Measurements from ENCODE around the gene ELL2. TPM values are rescaled to one million over a fixed set of nuclear protein-coding genes. Genes with fewer than 3 reads are reported as not detected.

The ELL2 gene
- polyA plus RNA-seq, 1 experiment: 131 TPM

DNA sequence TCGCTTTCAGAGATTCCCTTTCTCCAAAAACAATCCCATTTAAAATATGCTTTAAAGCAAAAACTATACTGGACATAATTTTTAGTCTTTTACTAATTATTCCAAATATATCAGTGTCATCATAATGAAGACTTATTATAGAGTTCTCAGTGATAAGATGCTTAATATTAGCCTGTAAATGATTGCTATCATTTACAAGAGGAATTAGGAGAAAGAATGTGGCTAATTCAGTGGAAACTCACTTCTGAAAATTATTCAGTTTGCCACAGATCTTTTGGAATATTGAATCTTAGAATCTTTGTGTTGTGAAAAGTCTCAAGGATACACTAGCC is 114.4 kb downstream of the ELL2 start:
- no peak overlapping the region for H3K27ac ChIP-seq (ENCODE audit: low read depth, low read length)
- H3K27me3 ChIP-seq (ENCODE audit: control insufficient read depth, insufficient read depth, low read length): no peaks in the 10 kb centered on the region
- TF ChIP-seq, protein P1, sequence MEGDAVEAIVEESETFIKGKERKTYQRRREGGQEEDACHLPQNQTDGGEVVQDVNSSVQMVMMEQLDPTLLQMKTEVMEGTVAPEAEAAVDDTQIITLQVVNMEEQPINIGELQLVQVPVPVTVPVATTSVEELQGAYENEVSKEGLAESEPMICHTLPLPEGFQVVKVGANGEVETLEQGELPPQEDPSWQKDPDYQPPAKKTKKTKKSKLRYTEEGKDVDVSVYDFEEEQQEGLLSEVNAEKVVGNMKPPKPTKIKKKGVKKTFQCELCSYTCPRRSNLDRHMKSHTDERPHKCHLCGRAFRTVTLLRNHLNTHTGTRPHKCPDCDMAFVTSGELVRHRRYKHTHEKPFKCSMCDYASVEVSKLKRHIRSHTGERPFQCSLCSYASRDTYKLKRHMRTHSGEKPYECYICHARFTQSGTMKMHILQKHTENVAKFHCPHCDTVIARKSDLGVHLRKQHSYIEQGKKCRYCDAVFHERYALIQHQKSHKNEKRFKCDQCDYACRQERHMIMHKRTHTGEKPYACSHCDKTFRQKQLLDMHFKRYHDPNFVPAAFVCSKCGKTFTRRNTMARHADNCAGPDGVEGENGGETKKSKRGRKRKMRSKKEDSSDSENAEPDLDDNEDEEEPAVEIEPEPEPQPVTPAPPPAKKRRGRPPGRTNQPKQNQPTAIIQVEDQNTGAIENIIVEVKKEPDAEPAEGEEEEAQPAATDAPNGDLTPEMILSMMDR (IDR thresholded peaks at IDR 0.05; ENCODE audit: low read depth, low read length): no peak
- peaks cover 3% of the 10 kb centered on the region; the same call in 1 of the 2 replicates for H3K9me3 ChIP-seq (ENCODE audit: control insufficient read depth, insufficient read depth, low read length)
- POLR2A ChIA-PET: interaction anchor here (0.7 to 1.0 kb wide), 2 partner anchors 116 to 203 kb away, joined by 3 read pairs; partner anchors contain the start of gene RHOBTB3
- CTCF ChIA-PET: interaction anchor here (0.7 to 5.5 kb wide), 19 partner anchors 9 to 489 kb away, joined by 3 to 84 read pairs (median 6); partner anchors contain the start of gene RFESD
- no peak overlapping the region for H3K4me3 ChIP-seq (ENCODE audit: low read depth, low read length)
- no peak for DNase-seq (ENCODE audit: low read depth, low spot score)

DNA sequence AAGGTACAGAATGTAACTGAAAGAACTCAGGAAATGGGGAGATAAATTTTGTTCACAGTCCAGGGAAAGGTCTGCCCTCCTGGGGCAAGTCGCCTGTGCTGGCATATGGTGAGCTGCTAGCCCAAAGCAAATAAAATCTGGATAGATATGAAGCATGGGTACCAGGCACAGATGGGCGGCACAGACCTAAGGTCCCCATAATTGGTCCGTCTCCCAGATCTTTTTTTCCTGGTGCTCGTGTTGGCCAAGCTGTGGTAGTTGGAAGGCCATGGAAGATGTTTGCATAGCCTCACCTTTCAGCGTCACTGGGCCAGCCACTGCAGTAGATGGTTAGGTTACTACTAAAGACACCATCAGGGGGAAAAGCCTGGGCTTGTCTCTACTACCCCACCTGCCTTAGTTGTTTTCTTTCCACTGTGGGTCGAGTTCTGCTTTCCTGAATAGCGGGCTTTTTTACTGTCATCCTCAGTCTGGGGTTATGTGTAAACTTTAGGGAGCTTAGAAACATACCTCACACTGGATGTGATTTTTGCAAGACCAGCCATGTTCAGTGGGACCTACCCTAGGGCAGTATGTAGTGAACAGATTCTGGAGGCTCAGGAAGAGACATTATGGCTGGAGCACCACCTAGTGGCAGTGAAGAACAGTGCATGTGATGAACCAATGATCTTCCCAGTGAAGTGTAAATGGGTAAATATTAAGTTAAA is 114.9 kb downstream of the ELL2 start:
- H3K9me3 ChIP-seq (ENCODE audit: control insufficient read depth, insufficient read depth, low read length): peaks cover 3% of the 10 kb centered on the region; the same call in 1 of the 2 replicates
- no peak overlapping the region for H3K4me3 ChIP-seq (ENCODE audit: low read depth, low read length)
- CTCF ChIA-PET: interaction anchor here (0.5 to 5.5 kb wide), 39 partner anchors 9 to 489 kb away, joined by 3 to 84 read pairs (median 4); partner anchors contain the start of genes RFESD and RHOBTB3
- peak; percentile 59 for DNase-seq (ENCODE audit: low read depth, low spot score)
- TF ChIP-seq, protein P1 (IDR thresholded peaks at IDR 0.05; ENCODE audit: low read depth, low read length): peak; percentile 95
- no peak overlapping the region for H3K27ac ChIP-seq (ENCODE audit: low read depth, low read length)
- no peaks in the 10 kb centered on the region for H3K27me3 ChIP-seq (ENCODE audit: control insufficient read depth, insufficient read depth, low read length)
- POLR2A ChIA-PET: interaction anchor here (1.0 kb wide), 1 partner anchor 116 kb away, joined by 3 read pairs; the partner anchor contains the start of gene RHOBTB3

DNA sequence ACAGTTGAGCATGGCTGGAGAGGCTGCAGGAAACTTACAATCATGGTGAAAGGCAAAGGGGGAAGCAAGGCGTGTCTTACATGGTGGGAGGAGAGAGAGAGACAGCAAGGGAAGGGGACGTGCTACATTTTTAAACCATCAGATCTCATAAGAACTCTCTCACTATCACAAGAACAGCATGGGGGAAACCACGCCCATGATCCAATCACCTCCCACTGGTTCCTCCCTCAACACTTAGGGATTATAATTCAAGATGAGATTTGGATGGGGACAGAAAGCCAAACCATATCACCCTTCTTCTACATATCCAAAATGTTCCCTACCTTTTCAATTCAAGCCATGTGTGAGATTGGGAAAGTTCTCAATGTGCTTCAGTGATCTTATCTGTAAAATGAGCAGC is 116.3 kb downstream of the ELL2 start:
- H3K27ac ChIP-seq (ENCODE audit: low read depth, low read length): no peak overlapping the region
- H3K4me3 ChIP-seq (ENCODE audit: low read depth, low read length): no peak overlapping the region
- TF ChIP-seq, protein P1 (IDR thresholded peaks at IDR 0.05; ENCODE audit: low read depth, low read length): no peak
- H3K9me3 ChIP-seq (ENCODE audit: control insufficient read depth, insufficient read depth, low read length): no peaks in the 10 kb centered on the region
- ChIA-PET POLR2A (no interaction called here), CTCF (interaction anchor here (5.5 kb wide), 3 partner anchors 63 to 202 kb away, joined by 49 to 84 read pairs (median 72); no protein-coding TSS in a partner anchor)
- DNase-seq (ENCODE audit: low read depth, low spot score): no peak
- no peaks in the 10 kb centered on the region for H3K27me3 ChIP-seq (ENCODE audit: control insufficient read depth, insufficient read depth, low read length)

DNA sequence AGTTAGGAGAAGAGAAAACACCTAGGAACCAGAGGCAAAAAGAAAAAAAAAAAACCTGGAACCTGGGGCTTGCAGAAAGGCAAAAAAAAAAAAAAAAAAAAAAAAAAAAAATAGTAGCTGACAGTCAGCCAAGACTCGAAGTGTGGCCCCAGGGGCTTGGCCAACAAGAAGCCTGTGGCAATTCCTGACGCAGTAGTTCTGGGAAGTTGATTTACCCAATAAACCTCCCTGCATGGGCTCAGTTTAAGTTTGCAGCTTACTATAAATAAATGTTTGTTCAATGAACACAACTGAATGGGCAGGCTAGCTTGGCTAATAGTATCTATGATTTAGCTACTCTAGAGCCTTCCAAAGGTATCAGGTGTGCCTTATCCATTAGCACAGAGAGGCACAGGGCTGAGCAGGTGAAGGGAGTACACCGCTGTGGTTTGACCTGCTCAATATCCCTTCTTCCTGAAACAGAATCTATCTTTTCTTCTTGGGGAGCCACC is 117.9 kb downstream of the ELL2 start:
- Histone ChIP-seq H3K4me3 (ENCODE audit: low read depth, low read length) (no peak overlapping the region), H3K27ac (ENCODE audit: low read depth, low read length) (no peak overlapping the region), H3K9me3 (ENCODE audit: control insufficient read depth, insufficient read depth, low read length) (no peaks in the 10 kb centered on the region), H3K27me3 (ENCODE audit: control insufficient read depth, insufficient read depth, low read length) (no peaks in the 10 kb centered on the region)
- TF ChIP-seq, protein P1 (IDR thresholded peaks at IDR 0.05; ENCODE audit: low read depth, low read length): no peak
- POLR2A ChIA-PET: interaction anchor here (1.1 to 2.4 kb wide), 2 partner anchors 20 to 113 kb away, joined by 7 to 12 read pairs; partner anchors contain the start of gene RHOBTB3
- no peak for DNase-seq (ENCODE audit: low read depth, low spot score)
- CTCF ChIA-PET: interaction anchor here (0.6 to 2.0 kb wide), 8 partner anchors 58 to 1003 kb away, joined by 3 to 11 read pairs (median 5); no protein-coding TSS in a partner anchor
